PC-3 (cell line): ENCODE results near the gene CMSS1. TPM values are rescaled to one million over a fixed set of nuclear protein-coding genes. Genes with fewer than 3 reads are reported as not detected.

Source experiments
- ATAC-seq: fragments of 200-7000 bp; cut with Tn5 transposase; 2 replicates; pipeline ENCODE4 v1.9.1; 2020; ENCODE audit warnings: mild to moderate bottlenecking, moderate library complexity
- BruUV-seq: library from RNA; stranded (reverse); fragments of 400-500 nt; replicated peaks from 2 replicates; lab custom pipeline; 2021; lab: Mats Ljungman, UMichigan
- CTCF ChIA-PET: fragments of 300-600 bp; sonication (Branson Sonifier 250); formaldehyde crosslinking; loops from one replicate; lab custom pipeline; 2022; ENCODE audit warnings: antibody characterized with exemption; lab: Charles Lee
- POLR2A ChIA-PET: fragments of 300-600 bp; sonication (Branson Sonifier 250); formaldehyde crosslinking; loops from one replicate; lab custom pipeline; 2022; ENCODE audit warnings: antibody characterized with exemption; ENCODE audit not compliant: unreplicated experiment; lab: Charles Lee
- DNase-seq: peaks from one replicate; pipeline ENCODE4 v3.0.0-alpha.2; 2015
- H2AFZ ChIP-seq: fragments of 300-600 bp; sonication (generic); 2 replicates; pipeline ENCODE4 v1.6.0; 2016; ENCODE audit warnings: antibody characterized with exemption, low read length
- H3F3A ChIP-seq: fragments of 300-600 bp; sonication (generic); one replicate; pipeline ENCODE4 v1.6.0; 2017; ENCODE audit warnings: antibody characterized with exemption, low read length, control low read depth, mild to moderate bottlenecking; ENCODE audit not compliant: unreplicated experiment
- H3K27ac ChIP-seq: fragments of 300-600 bp; sonication (generic); 2 replicates; pipeline ENCODE4 v1.5.1; 2016; ENCODE audit warnings: mild to moderate bottlenecking, low read length
- H3K27me3 ChIP-seq: fragments of 300-600 bp; sonication (generic); 2 replicates; pipeline ENCODE4 v1.6.1; 2016; ENCODE audit warnings: low read length, mixed read lengths
- H3K36me3 ChIP-seq: fragments of 300-600 bp; sonication (generic); 2 replicates; pipeline ENCODE4 v1.6.1; 2016; ENCODE audit warnings: low read depth, mixed run types, low read length, mixed read lengths
- H3K4me1 ChIP-seq: fragments of 300-600 bp; sonication (generic); 2 replicates; pipeline ENCODE4 v1.5.1; 2016; ENCODE audit warnings: low read length; ENCODE audit not compliant: insufficient read depth
- H3K4me2 ChIP-seq: fragments of 300-600 bp; sonication (generic); 2 replicates; pipeline ENCODE4 v1.6.0; 2016; ENCODE audit warnings: low read length
- H3K4me3 ChIP-seq: fragments of 300-600 bp; sonication (generic); 2 replicates; pipeline ENCODE4 v1.5.1; 2016; ENCODE audit warnings: mild to moderate bottlenecking, low read length, mixed read lengths
- H3K79me2 ChIP-seq: fragments of 300-600 bp; sonication (generic); 2 replicates; pipeline ENCODE4 v1.6.1; 2017; ENCODE audit warnings: low read length, mixed read lengths
- H3K9ac ChIP-seq: fragments of 300-600 bp; sonication (generic); 2 replicates; pipeline ENCODE4 v1.6.0; 2016; ENCODE audit warnings: mild to moderate bottlenecking, low read length
- H3K9me2 ChIP-seq: fragments of 300-600 bp; sonication (generic); replicated peaks from 2 replicates; pipeline ENCODE4 v1.6.1; 2016; ENCODE audit warnings: mixed run types, low read length, mixed read lengths
- H3K9me3 ChIP-seq: fragments of 300-600 bp; sonication (generic); 2 replicates; pipeline ENCODE4 v1.6.1; 2016; ENCODE audit warnings: low read length, mixed read lengths
- H4K20me1 ChIP-seq: fragments of 300-600 bp; sonication (generic); 2 replicates; pipeline ENCODE4 v1.6.1; 2016; ENCODE audit warnings: low read length, mixed read lengths
- EZH2 ChIP-seq: fragments of 300-600 bp; sonication (generic); IDR thresholded peaks from one replicate; pipeline ENCODE4 v1.6.1; 2017; ENCODE audit warnings: antibody characterized with exemption, mild to moderate bottlenecking, low read length; ENCODE audit not compliant: unreplicated experiment
- EZH2phosphoT487 ChIP-seq: fragments of 300-600 bp; sonication (generic); IDR thresholded peaks from 2 replicates; pipeline ENCODE4 v1.6.1; 2018; ENCODE audit warnings: mild to moderate bottlenecking, antibody characterized with exemption, low read length, borderline replicate concordance
- intact Hi-C: fragments of 100-400 bp; cut with micrococcal nuclease; formaldehyde crosslinking; loops from 2 replicates; pipeline ENCODE4 v1.9.0; 2023
- total RNA-seq: library from RNA; depleted of rRNA; stranded (reverse); fragments of >200 nt; gene quantifications from 2 replicates; pipeline ENCODE4 v1.2.3, GENCODE V29; 2014
- TF ChIP-seq, protein P1 (sequence below): fragments of 300-600 bp; sonication (generic); conservative IDR thresholded peaks from 2 replicates; pipeline ENCODE4 v1.5.1; 2017; ENCODE audit warnings: antibody characterized with exemption, low read depth, mild to moderate bottlenecking, low read length

CMSS1 gene
- total RNA-seq, 1 experiment from 2014 or later, result 63.1 TPM

DNA sequence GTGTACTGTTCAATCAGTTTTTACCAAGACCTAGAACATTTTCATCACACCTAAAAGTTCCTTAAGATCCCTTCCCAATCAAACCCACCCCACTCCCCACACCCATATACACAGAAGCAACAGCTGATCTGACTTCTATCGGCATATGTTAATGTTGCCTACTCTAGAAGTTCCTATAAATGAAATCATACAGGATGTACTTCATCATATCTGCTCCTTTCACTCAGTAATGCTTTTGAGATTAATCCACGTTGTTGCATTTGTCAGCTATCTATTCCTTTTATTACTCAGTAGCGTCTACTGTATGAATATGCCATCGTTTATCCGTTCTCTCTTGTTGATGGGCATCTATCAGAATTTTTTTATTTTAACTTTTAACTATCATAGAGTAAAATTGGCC lies 310.9 kb downstream of the CMSS1 start:
- BruUV-seq, result no TSS peak
- POLR2A ChIA-PET, result no interaction called here

DNA sequence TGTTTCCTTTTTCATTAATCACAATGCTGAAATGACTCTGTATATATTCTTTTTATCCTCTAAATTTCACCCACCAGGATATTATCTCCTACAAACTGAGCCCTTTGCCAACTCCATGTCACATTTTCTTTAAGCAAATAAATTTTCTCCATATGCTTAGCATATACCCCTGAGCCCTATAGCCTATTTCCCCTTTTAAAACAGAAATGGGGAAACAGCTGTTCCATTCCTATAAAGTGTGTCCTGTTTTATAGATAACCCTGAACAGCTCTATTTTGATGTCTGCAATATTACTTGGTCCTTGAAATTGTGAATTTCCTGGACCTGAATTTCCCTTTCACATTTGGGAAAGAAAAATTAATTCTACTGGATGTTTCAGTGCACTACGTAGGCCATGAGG lies 312.3 kb downstream of the CMSS1 start:
- Histone ChIP-seq H3K9me2 (no peaks in the 10 kb centered on the region), H3K79me2 (no peaks in the 10 kb centered on the region), H2AFZ (no peak overlapping the region), H3K27me3 (no peaks in the 10 kb centered on the region), H3K9me3 (no peaks in the 10 kb centered on the region), H3K4me3 (no peak overlapping the region), H3K36me3 (no peaks in the 10 kb centered on the region), H4K20me1 (no peaks in the 10 kb centered on the region), H3K9ac (no peak overlapping the region), H3F3A (no peaks in the 10 kb centered on the region), H3K4me1 (peaks cover 14% of the 10 kb centered on the region), H3K27ac (no peak overlapping the region), H3K4me2 (no peak overlapping the region)
- intact Hi-C loops, result no loop called here
- CTCF ChIA-PET, result no interaction called here
- POLR2A ChIA-PET, result no interaction called here
- no TSS peak for BruUV-seq
- TF ChIP-seq EZH2, result no peak
- TF ChIP-seq, protein P1, sequence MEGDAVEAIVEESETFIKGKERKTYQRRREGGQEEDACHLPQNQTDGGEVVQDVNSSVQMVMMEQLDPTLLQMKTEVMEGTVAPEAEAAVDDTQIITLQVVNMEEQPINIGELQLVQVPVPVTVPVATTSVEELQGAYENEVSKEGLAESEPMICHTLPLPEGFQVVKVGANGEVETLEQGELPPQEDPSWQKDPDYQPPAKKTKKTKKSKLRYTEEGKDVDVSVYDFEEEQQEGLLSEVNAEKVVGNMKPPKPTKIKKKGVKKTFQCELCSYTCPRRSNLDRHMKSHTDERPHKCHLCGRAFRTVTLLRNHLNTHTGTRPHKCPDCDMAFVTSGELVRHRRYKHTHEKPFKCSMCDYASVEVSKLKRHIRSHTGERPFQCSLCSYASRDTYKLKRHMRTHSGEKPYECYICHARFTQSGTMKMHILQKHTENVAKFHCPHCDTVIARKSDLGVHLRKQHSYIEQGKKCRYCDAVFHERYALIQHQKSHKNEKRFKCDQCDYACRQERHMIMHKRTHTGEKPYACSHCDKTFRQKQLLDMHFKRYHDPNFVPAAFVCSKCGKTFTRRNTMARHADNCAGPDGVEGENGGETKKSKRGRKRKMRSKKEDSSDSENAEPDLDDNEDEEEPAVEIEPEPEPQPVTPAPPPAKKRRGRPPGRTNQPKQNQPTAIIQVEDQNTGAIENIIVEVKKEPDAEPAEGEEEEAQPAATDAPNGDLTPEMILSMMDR, result no peak
- no peak for TF ChIP-seq EZH2phosphoT487
- ATAC-seq, result no peak
- no peak for DNase-seq

More for the DNA sequence above, 310.9 kb downstream of the CMSS1 start:
- no peaks in the 10 kb centered on the region for H3K27me3 ChIP-seq
- no peaks in the 10 kb centered on the region for H4K20me1 ChIP-seq
- TF ChIP-seq, protein P1, result no peak
- no peak for TF ChIP-seq EZH2phosphoT487
- no peak for TF ChIP-seq EZH2
- H3K9me2 ChIP-seq, result no peaks in the 10 kb centered on the region
- no peak overlapping the region for H3K4me3 ChIP-seq
- H3K27ac ChIP-seq, result no peak overlapping the region
- no peaks in the 10 kb centered on the region for H3K9me3 ChIP-seq
- H3K4me1 ChIP-seq, result peaks cover 16% of the 10 kb centered on the region
- H2AFZ ChIP-seq, result no peak overlapping the region
- CTCF ChIA-PET, result no interaction called here
- no peak for ATAC-seq
- no peaks in the 10 kb centered on the region for H3K36me3 ChIP-seq
- H3K79me2 ChIP-seq, result no peaks in the 10 kb centered on the region
- no peak for DNase-seq
- H3K4me2 ChIP-seq, result no peak overlapping the region
- no peak overlapping the region for H3K9ac ChIP-seq
- intact Hi-C loops, result no loop called here
- no peaks in the 10 kb centered on the region for H3F3A ChIP-seq

DNA sequence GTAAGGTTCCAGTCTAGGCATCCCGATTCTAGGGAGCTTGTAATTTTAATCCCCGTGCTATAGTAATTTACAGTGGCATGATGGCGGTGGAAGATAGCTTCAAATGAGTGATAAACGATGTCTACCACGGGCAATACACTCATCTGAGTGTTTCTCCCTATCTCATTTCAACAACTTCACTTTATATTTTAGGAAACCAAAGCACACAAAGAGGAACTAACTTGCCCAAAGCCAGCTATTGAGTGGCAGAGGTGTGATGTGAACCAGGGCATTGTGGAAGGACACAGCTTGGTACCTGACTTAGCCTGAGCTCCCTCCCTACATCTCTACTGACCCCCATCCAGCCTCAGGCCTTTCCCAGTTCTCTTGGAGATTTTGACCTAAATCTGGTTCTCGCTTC lies 313.6 kb downstream of the CMSS1 start:
- Histone ChIP-seq H3K36me3 (no peaks in the 10 kb centered on the region), H3F3A (no peaks in the 10 kb centered on the region), H3K27ac (no peak overlapping the region), H3K9me2 (no peaks in the 10 kb centered on the region), H4K20me1 (no peaks in the 10 kb centered on the region), H3K4me2 (no peak overlapping the region), H3K9ac (no peak overlapping the region), H3K27me3 (no peaks in the 10 kb centered on the region), H3K9me3 (no peaks in the 10 kb centered on the region), H3K4me3 (no peak overlapping the region), H3K4me1 (peaks cover under 1% of the 10 kb centered on the region; the same call in 1 of the 2 replicates), H3K79me2 (no peaks in the 10 kb centered on the region), H2AFZ (no peak overlapping the region)
- ChIA-PET CTCF (interaction anchor here (0.6 kb wide), 1 partner anchor 123 kb away, joined by 3 read pairs; no protein-coding TSS in a partner anchor), POLR2A (no interaction called here)
- TF ChIP-seq, protein P1, result no peak
- ATAC-seq (no peak), DNase-seq (no peak)
- intact Hi-C loops, result no loop called here
- no TSS peak for BruUV-seq
